Activated effector memory CD4-positive, alpha-beta T cell treated with Interleukin-2 at 50 U/mL for 16 hours (primary cell): Measurements from ENCODE around the gene KRT39.
"Not testable (repeated sequence)": the region's sequence is repeated elsewhere in the genome, so short reads cannot be mapped to it uniquely, and the experiment has no call there.

ENCODE experiments used
- DNase-seq: peaks from one replicate; pipeline ENCODE4 v3.0.0-alpha.2; 2020

The KRT39 gene

DNA sequence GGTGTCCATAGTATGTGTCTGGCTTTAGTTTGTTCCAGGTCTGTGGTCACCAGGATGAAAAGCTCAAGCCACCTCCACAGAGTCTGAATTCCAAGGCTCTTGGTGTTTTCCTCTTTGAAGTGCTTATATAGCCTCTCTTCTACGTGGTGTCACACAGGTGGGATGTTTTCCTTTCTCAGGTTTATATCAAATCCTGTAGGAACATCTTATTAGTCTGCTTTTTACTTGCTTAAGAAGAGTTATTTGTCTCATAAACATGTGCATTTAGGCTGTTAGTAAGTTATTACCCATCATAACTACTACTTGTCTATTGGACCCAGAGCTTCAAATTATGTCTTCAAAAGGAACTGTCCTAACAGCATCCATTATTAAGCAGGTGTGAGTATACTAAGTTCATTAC, at the start of gene KRT39:
TSS of gene KRT39 (minus strand) at position 101 of the 400 bp plus-strand sequence. CDS start at position 9, 92 bp downstream.
- no peak for DNase-seq

DNA sequence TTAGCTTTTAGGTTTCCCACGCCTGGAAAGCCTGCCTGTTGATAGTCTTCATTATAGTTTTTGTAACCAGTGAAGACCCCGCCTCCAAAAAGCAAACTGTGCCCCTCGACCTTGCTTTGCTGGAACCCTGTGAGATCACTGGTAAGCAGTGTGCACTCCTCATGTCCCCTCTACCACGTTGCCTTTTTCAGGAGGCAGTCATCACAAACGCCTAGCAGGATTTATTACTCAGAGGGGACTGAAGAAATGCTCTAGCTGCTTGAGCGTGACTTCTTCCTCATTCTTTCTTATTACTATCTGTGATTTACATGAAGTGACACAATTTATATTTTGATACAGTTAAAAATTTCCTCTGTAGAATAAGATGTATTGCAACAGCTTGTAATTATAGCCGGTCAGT, 48.7 kb upstream of the KRT39 start:
- no peak for DNase-seq

- no peak for DNase-seq
Measured at GRCh38 chr17:41013606-41014005, 46.9 kb upstream of the KRT39 start.

DNA sequence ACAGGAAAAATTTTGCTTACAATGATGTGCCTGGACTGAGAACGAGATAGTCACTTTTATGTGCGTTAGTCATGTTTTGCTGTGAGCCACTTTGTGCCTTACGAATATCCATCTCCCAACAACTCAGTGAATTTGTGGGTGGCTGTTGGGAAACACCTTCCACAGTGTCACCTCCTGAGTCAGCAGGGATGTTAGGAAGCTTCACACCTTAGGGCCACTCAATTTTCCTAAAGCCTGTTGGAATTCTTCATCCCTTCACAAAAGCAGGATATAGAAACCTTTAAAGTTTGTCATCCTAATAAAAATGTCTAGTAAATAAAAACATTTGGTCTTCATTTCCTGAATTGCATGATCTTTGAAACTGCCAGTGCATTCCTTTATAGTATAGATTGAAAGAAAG, 46.4 kb upstream of the KRT39 start:
- no peak for DNase-seq

DNA sequence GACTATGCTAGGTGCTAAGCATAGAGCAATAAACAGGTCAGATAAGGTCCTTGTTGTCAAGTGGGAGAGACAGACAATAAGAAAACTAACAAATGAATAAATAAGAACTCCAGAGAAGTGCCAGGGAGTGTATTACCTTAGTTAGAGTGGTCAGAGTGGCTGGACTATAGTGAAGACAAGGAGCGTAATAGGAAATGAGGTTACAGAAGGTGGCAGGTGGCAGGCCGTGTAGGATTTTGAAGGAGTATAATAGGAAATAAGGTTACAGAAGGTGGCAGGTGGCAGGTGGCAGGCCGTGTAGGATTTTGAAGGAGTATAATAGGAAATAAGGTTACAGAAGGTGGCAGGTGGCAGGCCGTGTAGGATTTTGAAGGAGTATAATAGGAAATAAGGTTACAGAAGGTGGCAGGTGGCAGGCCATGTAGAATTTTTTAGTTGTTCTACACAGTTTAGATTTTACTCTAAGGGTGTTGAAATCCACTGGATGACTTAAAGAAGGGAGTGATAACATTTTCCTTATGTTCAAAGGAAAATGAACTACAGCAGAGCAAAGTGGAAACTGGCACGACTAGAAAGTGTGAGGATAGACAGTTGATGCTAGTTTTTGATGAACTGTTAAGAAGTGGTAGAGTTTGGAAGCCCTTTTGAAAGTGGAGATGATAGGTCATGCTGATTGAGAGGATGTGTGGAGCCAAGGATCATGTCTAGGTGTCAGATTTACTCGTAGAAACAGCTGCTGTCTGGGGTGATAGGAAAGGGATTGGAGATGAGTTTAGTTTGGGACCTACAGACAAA, 45.8 kb upstream of the KRT39 start:
- DNase-seq = no peak

DNA sequence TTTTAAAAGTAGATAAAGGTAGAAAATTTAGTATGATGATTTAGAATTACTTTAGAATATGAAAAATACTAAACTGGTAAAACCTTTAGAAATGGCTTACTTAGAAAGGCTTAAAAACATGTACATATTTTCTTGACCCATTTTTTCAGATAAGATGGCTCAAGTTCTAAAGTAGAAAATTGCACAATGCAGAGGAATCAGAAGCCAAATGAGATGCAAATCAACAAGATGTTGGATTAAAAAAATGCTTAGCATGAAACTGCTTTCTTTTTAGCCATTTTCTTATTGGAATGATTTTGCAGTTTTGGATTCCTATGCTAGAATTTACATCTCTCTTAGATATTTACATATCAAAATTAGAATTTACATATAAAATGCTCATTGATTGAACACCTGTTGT, 43.7 kb upstream of the KRT39 start:
- DNase-seq = no peak

GRCh38 chr17:41009936-41010335, 43.2 kb upstream of the KRT39 start:
- DNase-seq = no peak

- no peak for DNase-seq
Measured at GRCh38 chr17:41009301-41009760, 42.6 kb upstream of the KRT39 start.

- DNase-seq = no peak
Measured at GRCh38 chr17:41008811-41009210, 42.1 kb upstream of the KRT39 start, which contains the start of gene KRTAP3-1. TSS of gene KRTAP3-1 (minus strand) at chr17:41009128. CDS start at chr17:41009074, 54 bp downstream.

GRCh38 chr17:41004397-41004796, 37.6 kb upstream of the KRT39 start:
- no peak for DNase-seq

DNA sequence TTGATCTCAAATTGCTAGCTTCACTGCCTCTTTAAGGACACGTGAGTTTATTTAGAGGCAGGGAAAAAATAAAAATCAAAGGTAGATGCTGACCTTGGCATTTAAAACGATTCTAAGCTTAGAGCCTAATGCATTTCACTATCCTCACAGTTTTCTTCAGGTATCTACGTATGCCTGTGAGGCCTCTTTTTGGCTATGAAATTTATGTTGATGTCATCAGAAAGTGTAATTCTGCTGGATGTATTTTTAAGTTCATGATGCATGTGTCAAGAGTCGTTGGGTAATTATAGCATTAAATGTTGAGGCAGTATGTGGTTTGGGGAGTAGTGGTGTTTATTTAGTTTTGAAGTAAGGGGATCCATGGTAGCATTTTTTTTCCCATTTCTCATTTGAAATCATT, 37.2 kb upstream of the KRT39 start:
- DNase-seq = no peak

- DNase-seq = no peak
Measured at GRCh38 chr17:41002814-41003213, 36.1 kb upstream of the KRT39 start.

DNA sequence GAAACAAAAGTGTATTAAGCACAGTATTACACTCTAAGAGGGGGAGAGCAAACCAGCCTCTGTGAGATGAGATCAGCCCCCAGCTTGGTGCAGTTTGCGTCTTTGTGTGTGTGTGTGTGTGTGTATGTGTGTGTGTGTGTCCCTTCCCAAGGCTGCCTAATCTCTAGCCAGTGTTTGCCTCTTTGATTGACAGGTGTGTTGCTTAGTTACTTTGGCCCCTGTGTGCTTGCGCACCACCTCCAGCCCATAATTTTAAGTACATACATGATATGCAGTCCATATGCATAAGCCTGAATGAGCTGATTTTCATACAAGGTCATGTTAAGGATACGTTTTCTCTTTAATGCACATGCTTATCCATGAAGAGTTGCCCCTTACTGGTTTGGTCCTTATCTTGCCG, 35.0 kb upstream of the KRT39 start:
- DNase-seq = no peak

DNA sequence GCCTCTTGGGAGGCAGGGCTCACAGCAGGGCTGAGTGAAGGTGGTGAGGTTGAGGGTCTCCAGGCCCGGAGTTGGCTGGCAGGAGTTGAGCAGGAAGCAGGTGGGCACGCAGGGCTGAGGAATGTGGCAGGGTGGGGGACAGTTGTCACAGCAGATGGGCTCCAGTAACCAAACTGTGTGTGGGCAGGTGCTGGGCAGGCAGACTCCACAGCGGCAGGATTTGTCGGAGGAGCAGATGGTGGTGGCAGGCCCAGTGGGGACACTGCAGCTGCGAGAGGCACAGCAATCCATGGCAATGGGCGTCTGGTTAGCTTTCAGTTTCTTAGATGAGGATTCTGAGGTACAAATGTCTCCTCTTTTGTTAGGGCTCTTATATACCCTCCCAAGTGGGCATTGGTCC, 32.8 kb upstream of the KRT39 start, which contains the start of gene KRTAP3-2:
TSS of gene KRTAP3-2 (minus strand) at position 344 of the 400 bp plus-strand sequence. CDS start at position 291, 53 bp downstream.
- not testable (repeated sequence) for DNase-seq

- DNase-seq = no peak
Measured at GRCh38 chr17:40997361-40997760, 30.6 kb upstream of the KRT39 start.

DNA sequence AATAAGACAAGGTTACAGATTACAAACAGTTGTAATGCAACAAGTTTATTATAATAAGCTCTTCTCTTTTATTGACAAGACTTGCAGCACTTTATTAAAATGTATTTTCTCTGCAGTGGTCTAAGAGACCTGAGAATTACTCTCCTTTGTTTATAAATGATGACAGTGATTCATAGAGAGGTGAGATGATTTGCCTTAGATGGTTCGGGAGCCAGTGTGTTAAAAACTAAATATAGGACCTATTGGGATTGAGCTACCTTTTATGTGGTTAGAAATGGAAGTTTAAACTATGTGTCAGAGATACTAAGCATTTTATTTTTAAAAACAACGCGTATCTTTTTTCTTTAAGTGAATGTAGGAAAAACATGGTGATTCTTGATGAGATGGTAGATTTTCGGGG, 30.1 kb upstream of the KRT39 start:
- DNase-seq = no peak

- DNase-seq = no peak
Measured at GRCh38 chr17:40995116-40995515, 28.4 kb upstream of the KRT39 start.

- no peak for DNase-seq
Measured at GRCh38 chr17:40993839-40994238, 27.1 kb upstream of the KRT39 start, which contains the start of gene KRTAP3-3. TSS of gene KRTAP3-3 (minus strand) at chr17:40994164. CDS start at chr17:40994097, 67 bp downstream.

- no peak for DNase-seq
Measured at GRCh38 chr17:40993084-40993483, 26.3 kb upstream of the KRT39 start.

DNA sequence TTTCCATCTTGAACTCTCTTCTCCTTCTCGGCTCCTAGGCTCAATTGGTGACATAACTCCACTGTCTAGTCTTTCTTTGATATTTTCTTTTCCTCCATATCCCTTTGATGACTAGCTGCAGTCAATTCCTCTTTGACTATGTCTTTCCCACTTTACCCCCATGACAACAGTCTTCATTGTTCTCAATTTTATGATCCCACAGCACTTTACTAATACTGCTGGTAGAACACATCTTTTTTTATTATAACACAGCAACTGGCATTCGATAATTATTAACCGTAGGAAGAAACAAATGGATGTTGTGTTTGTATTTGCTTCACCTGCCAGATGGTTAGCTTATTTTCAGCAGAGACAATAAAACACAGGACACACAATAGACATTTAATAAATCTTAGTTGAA, 25.9 kb upstream of the KRT39 start:
- no peak for DNase-seq

DNA sequence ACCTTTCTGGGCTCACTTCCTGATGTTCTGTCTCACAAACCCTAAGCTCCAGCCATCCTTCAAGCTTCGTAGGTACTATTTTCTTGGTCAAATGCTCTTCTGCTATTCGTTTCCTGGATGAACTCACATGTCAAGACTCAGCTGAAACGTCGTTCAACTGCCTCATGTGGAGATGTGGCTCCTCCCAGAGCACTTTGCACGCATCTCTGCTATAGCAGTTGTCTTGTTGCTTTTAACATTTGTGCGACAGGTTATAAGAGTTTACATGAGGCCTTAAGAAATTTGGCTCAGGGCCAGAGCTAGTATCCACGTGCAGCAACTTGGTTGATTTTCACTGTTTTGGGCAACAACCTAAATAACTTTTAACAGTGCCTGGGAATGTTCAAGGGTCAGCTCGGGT, 20.2 kb upstream of the KRT39 start:
- DNase-seq = no peak

GRCh38 chr17:40984226-40984625, 17.5 kb upstream of the KRT39 start, which contains the start of gene KRT40:
TSS of gene KRT40 (minus strand) at chr17:40984326. CDS start at chr17:40984273, 53 bp downstream.
- DNase-seq = no peak

DNA sequence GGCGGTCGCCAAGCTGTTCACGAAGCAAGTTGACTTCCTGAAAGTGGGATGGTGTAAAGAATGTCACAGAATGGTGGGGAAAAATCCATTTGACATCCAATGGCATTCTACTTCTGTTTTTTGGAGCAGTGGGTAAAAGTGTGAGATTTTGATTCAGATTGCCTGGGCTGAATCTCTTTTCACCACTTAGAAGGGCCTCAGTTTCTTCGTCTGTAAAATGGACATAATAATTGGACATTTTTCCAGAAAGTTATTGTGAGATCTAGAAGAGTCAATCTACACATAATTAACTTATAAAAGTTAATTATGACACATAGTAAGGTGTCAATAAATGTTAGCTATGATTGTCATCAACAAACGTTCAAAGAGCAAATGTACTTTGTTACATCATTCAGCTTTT, 14.4 kb upstream of the KRT39 start:
- DNase-seq = no peak

DNA sequence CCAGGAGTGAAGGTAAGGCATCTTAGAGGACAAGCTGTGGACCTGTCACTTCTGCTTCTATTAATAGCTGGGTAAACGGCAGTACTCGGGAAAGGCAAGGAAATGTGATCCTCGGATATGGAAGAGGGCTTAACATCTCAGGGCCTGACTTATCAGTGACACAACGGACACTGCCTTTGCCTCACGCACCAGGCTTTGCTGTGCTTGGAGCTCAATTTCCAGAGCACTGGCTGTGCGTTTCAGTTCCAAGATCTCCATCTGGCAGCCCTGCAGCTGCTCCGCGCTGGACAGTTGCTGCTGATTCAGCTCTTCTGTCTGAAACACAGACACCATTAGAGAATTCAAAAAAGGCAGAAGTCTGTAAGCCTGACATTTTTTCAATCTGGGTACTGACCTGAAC, 13.8 kb upstream of the KRT39 start:
- DNase-seq = no peak

DNA sequence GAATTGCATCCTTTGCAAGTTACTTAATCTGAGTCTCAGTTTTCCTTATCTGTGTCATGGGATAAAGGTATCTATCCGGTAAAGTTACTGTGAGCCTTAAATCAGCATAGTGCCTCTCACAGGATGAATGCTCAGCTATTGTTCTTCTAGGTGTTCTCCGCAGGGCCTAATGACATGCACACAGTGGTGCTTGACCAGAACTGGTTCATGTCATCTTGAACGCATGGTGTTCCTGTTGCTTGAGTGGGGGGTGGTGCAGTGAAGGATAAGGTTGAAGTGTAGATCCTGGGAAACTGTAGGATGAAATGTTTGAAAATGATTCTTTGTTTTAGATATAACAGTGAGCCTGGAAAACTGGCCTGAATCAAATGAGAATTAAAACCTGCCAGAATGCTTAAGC, 13.4 kb upstream of the KRT39 start:
- DNase-seq = no peak
